Thoracic aorta (tissue), 2 donors: ENCODE measurements around the gene ZNF574. TPM values are rescaled to one million over a fixed set of nuclear protein-coding genes. Genes with fewer than 3 reads are reported as not detected.

ENCODE experiments used
- ATAC-seq: fragments of 150-250 bp; one replicate; pipeline ENCODE4 v1.8.0; 2017; ENCODE audit warnings: low read depth; ENCODE audit not compliant: insufficient number of reproducible peaks, low FRiP score
- DNase-seq: peaks from one replicate; pipeline ENCODE4 v3.0.0-alpha.2; 2020; ENCODE audit warnings: low spot score
- H3K27ac ChIP-seq, 2 donors: fragments of 200-600 bp; sonication (generic); 1 replicate in 1 of 2; 2 replicates in 1 of 2; pipeline ENCODE4 v1.5.1; 2016; ENCODE audit warnings: mild to moderate bottlenecking in 2 of 2, moderate library complexity in 2 of 2
- H3K27me3 ChIP-seq: fragments of 200-600 bp; sonication (generic); replicated peaks from 2 replicates; pipeline ENCODE4 v1.6.0; 2016; ENCODE audit warnings: mild to moderate bottlenecking; ENCODE audit not compliant: insufficient read depth
- H3K36me3 ChIP-seq: fragments of 200-600 bp; sonication (generic); one replicate; pipeline ENCODE4 v1.5.1; 2016
- H3K4me1 ChIP-seq, 2 donors: fragments of 200-600 bp; sonication (generic); 1 replicate in 1 of 2; 2 replicates in 1 of 2; pipeline versions ENCODE4 v1.5.1 to v1.6.0; 2016; ENCODE audit warnings: low read depth in 2 of 2, mild to moderate bottlenecking in 1 of 2; ENCODE audit not compliant: control insufficient read depth in 1 of 2
- H3K4me3 ChIP-seq: fragments of 200-600 bp; sonication (generic); 2 replicates; pipeline ENCODE4 v1.5.1; 2016; ENCODE audit warnings: mild to moderate bottlenecking
- H3K9me3 ChIP-seq: fragments of 200-600 bp; sonication (generic); 2 replicates; pipeline ENCODE4 v1.5.1; 2016
- CTCF ChIP-seq: fragments of 200-600 bp; sonication (generic); IDR thresholded peaks from one replicate; pipeline ENCODE4 v1.5.1; 2019; ENCODE audit warnings: antibody characterized with exemption
- total RNA-seq, 2 donors: library from RNA; depleted of rRNA; stranded (reverse); fragments of >200 nt; gene quantifications; one replicate each; pipeline versions ENCODE4 v1.1.0 to v1.2.3, GENCODE V29; 2016

ZNF574 gene
- total RNA-seq = 10 to 100 TPM; 20.4 to 24.2 TPM

GRCh38 chr19:42075616-42076379 lies at the start of gene ZNF574:
TSS of gene ZNF574 (plus strand) at chr19:42076166. CDS start at chr19:42078607, 2,441 bp downstream.
- Histone ChIP-seq H3K27ac (peak within 1 kb of the TSS; percentile 94 to 98), H3K9me3 (no peaks in the 10 kb centered on the region), H3K36me3 (peaks cover 25% of the 10 kb centered on the region), H3K4me1 (peaks cover 0 to 26% of the 10 kb centered on the region in 2 donors), H3K27me3 (no peaks in the 10 kb centered on the region), H3K4me3 (peak within 1 kb of the TSS; percentile 89)
- DNase-seq (peak; percentile 98), ATAC-seq (peak; percentile 97)
- TF ChIP-seq CTCF = no peak

GRCh38 chr19:42028304-42029216 lies 47.4 kb upstream of the ZNF574 start:
- ATAC-seq (no peak), DNase-seq (no peak)
- TF ChIP-seq CTCF = peak; percentile 20
- no peaks in the 10 kb centered on the region for H3K36me3 ChIP-seq
- H3K27ac ChIP-seq = no peak overlapping the region
- no peak overlapping the region for H3K4me3 ChIP-seq
- no peaks in the 10 kb centered on the region for H3K27me3 ChIP-seq
- H3K4me1 ChIP-seq = peaks cover 9 to 16% of the 10 kb centered on the region in 2 donors
- H3K9me3 ChIP-seq = no peaks in the 10 kb centered on the region

- H3K4me1 ChIP-seq = no peaks in the 10 kb centered on the region
- no peaks in the 10 kb centered on the region for H3K27me3 ChIP-seq
- ATAC-seq (no peak), DNase-seq (no peak)
- H3K27ac ChIP-seq = no peak overlapping the region
- H3K4me3 ChIP-seq = no peak overlapping the region
- no peak for TF ChIP-seq CTCF
- H3K9me3 ChIP-seq = no peaks in the 10 kb centered on the region
- H3K36me3 ChIP-seq = no peaks in the 10 kb centered on the region
These were observed 45.1 kb upstream of the ZNF574 start for GRCh38 chr19:42030645-42031440.

- H3K36me3 ChIP-seq = no peaks in the 10 kb centered on the region
- DNase-seq = no peak
- no peak overlapping the region for H3K27ac ChIP-seq
- no peaks in the 10 kb centered on the region for H3K4me1 ChIP-seq
- no peaks in the 10 kb centered on the region for H3K9me3 ChIP-seq
- H3K4me3 ChIP-seq = no peak overlapping the region
- no peak for TF ChIP-seq CTCF
- no peak for ATAC-seq
- H3K27me3 ChIP-seq = no peaks in the 10 kb centered on the region
These were observed 43.5 kb upstream of the ZNF574 start for GRCh38 chr19:42032431-42032830.
